ENCODE measurements around the gene SLFNL1. TPM values are rescaled to one million over a fixed set of nuclear protein-coding genes. Genes with fewer than 3 reads are reported as not detected.

SLFNL1 gene
- total RNA-seq, 1 experiment from 2014 or later: not detected

GRCh38 chr1:41021526-41022308 lies at the start of gene SLFNL1 (continued):
- TF ChIP-seq FOXP1 (CRISPR knock-in tag; IDR thresholded peaks at IDR 0.05; ENCODE audit: borderline replicate concordance): 0 out of 2 replicates have a peak, but pooled peaks have one; percentile 26

- Mint-ChIP-seq H3K27me3 (ENCODE audit: low read depth) (no peaks in the 10 kb centered on the region), H3K27ac (no peak overlapping the region), H3K4me1 (peaks cover 4% of the 10 kb centered on the region), H3K4me3 (no peak overlapping the region), H3K9me3 (peaks cover 26% of the 10 kb centered on the region), H3K36me3 (peaks cover 35% of the 10 kb centered on the region)
- ChIA-PET CTCF (no interaction called here), POLR2A (no interaction called here)
- TF ChIP-seq ZNF138 (CRISPR knock-in tag; conservative IDR thresholded peaks at IDR 0.05) (no peak), MXD4 (CRISPR knock-in tag; IDR thresholded peaks at IDR 0.05; ENCODE audit: borderline replicate concordance) (no peak), GABPB1 (CRISPR knock-in tag; IDR thresholded peaks at IDR 0.05) (no peak), CBFB (CRISPR knock-in tag; IDR thresholded peaks at IDR 0.05; ENCODE audit: low read depth) (no peak), NR2C2 (CRISPR knock-in tag; IDR thresholded peaks at IDR 0.05) (no peak), TP53 (CRISPR knock-in tag; IDR thresholded peaks at IDR 0.05) (no peak), ATF3 (CRISPR knock-in tag; conservative IDR thresholded peaks at IDR 0.05) (no peak), PRDM15 (CRISPR knock-in tag; IDR thresholded peaks at IDR 0.05) (no peak), ZNF671 (CRISPR knock-in tag; IDR thresholded peaks at IDR 0.05) (no peak), ZNF232 (CRISPR knock-in tag; IDR thresholded peaks at IDR 0.05) (no peak), MLX (CRISPR knock-in tag; IDR thresholded peaks at IDR 0.05) (no peak), FOXK1 (CRISPR knock-in tag; IDR thresholded peaks at IDR 0.05) (no peak), FOXP1 (CRISPR knock-in tag; IDR thresholded peaks at IDR 0.05; ENCODE audit: borderline replicate concordance) (no peak)
- no peak for DNase-seq (ENCODE audit: low spot score)
- ATAC-seq: peak; percentile 50
Observed at GRCh38 chr1:41056907-41057306, 35.4 kb upstream of the SLFNL1 start.

GRCh38 chr1:41053316-41053715 lies 31.8 kb upstream of the SLFNL1 start:
- ChIA-PET CTCF (interaction anchor here (0.6 kb wide), 1 partner anchor 17 kb away, joined by 3 read pairs; no protein-coding TSS in a partner anchor), POLR2A (interaction anchor here (0.5 kb wide), 1 partner anchor 33 kb away, joined by 5 read pairs; no protein-coding TSS in a partner anchor)
- Mint-ChIP-seq H3K36me3 (peaks cover 13% of the 10 kb centered on the region), H3K4me3 (no peak overlapping the region), H3K9me3 (peaks cover 3% of the 10 kb centered on the region), H3K27ac (peak overlapping the region; percentile 53), H3K27me3 (ENCODE audit: low read depth) (no peaks in the 10 kb centered on the region), H3K4me1 (peaks cover 4% of the 10 kb centered on the region)
- peak; percentile 52 for ATAC-seq
- DNase-seq (ENCODE audit: low spot score): no peak
- TF ChIP-seq NR2C2 (CRISPR knock-in tag; IDR thresholded peaks at IDR 0.05): no peak
- TF ChIP-seq SOX15 (CRISPR knock-in tag; IDR thresholded peaks at IDR 0.05): no peak
- TF ChIP-seq CREM (CRISPR knock-in tag; IDR thresholded peaks at IDR 0.05): no peak
- no peak for TF ChIP-seq RORB (CRISPR knock-in tag; IDR thresholded peaks at IDR 0.05)
- no peak for TF ChIP-seq MLX (CRISPR knock-in tag; IDR thresholded peaks at IDR 0.05)
- no peak for TF ChIP-seq ARID4B (CRISPR knock-in tag; IDR thresholded peaks at IDR 0.05; ENCODE audit: borderline replicate concordance)
- TF ChIP-seq CBFB (CRISPR knock-in tag; IDR thresholded peaks at IDR 0.05; ENCODE audit: low read depth): no peak
- TF ChIP-seq STAT6 (CRISPR knock-in tag; conservative IDR thresholded peaks at IDR 0.05; ENCODE audit: low read depth): no peak

Data from WTC11 (cell line).